Large intestine (tissue), 3 donors: ENCODE measurements around the gene SPDL1. TPM values are rescaled to one million over a fixed set of nuclear protein-coding genes. Genes with fewer than 3 reads are reported as not detected.

Experiments used
- DNase-seq, 2 donors: peaks; one replicate each; pipeline versions ENCODE4 v3.0.0 to v3.0.0-alpha.2; 2013
- H3K27ac ChIP-seq: one replicate; pipeline ENCODE4 v1.5.1; 2013; ENCODE audit warnings: low read length
- H3K27me3 ChIP-seq: 2 replicates; pipeline ENCODE4 v1.6.1; 2013; ENCODE audit warnings: low read length; ENCODE audit not compliant: control insufficient read depth, insufficient read depth
- H3K36me3 ChIP-seq: 2 replicates; pipeline ENCODE4 v1.6.1; 2013; ENCODE audit warnings: low read length; ENCODE audit not compliant: control insufficient read depth, insufficient read depth
- H3K4me1 ChIP-seq: one replicate; pipeline ENCODE4 v1.6.1; 2013; ENCODE audit warnings: low read length; ENCODE audit not compliant: control insufficient read depth, insufficient read depth
- H3K4me3 ChIP-seq: one replicate; pipeline ENCODE4 v1.5.1; 2013; ENCODE audit warnings: low read length
- H3K9me3 ChIP-seq: one replicate; pipeline ENCODE4 v1.6.1; 2013; ENCODE audit warnings: mild to moderate bottlenecking, low read depth, low read length, moderate library complexity; ENCODE audit not compliant: control insufficient read depth
- WGBS: methylation state at CpG from one replicate; pipeline ENCODE4 v1.1.5; 2013; ENCODE audit warnings: low lambda C conversion rate; ENCODE audit not compliant: insufficient coverage; 5-methylcytosine and 5-hydroxymethylcytosine counted together
- polyA plus RNA-seq: library from polyadenylated mRNA; unstranded; fragments of 120-200 nt; gene quantifications from one replicate; pipeline ENCODE4 v1.2.1, GENCODE V29; 2013

SPDL1 gene
- polyA plus RNA-seq, 1 donor = 15.4 TPM

DNA sequence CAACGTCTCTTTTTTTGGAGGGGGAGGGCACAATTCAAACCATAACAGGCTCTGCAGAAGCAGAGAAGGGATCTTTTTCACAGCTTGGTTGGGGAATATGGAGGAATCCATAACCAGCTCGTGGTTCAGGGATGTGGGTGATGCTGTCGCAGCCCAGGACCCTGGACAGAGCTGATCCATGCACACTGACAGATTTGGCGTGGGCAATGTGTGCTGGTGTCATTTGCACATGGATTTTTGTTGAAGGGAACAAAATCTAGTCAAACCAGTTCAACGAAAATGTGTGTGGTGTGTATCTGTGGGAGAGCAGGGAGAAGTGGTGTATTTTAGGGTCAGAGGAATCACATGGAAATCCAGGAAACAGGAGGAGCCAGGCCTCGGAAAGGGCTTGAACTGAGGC lies 57.7 kb downstream of the SPDL1 start:
- peaks cover 3% of the 10 kb centered on the region for H3K4me1 ChIP-seq
- no peak overlapping the region for H3K4me3 ChIP-seq
- no peak overlapping the region for H3K27ac ChIP-seq
- H3K36me3 ChIP-seq = no peaks in the 10 kb centered on the region
- DNase-seq = no peak
- 0% methylated on average over 1 of the region's 6 CpGs for WGBS
- no peaks in the 10 kb centered on the region for H3K9me3 ChIP-seq
- H3K27me3 ChIP-seq = peaks cover 28% of the 10 kb centered on the region

DNA sequence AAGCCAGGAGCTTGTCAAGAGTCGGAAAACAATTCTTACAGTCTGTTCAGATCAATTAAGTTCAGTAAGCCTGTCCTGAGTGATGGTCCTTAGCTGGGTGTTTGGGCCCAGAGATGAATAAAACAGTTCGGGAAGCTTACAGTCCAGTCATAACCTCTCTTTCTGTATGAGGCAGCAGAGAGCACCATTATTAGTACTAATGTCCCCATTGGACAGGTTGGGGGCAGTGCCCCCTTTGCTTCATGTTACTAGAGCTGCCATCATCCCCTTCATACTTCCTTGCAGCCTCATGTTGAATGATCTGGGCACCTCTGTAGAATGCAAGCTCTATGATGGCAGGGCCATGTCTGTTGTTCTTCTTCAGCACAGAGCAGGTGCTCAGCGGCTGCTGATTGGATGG lies 63.3 kb downstream of the SPDL1 start:
- DNase-seq = no peak
- no peaks in the 10 kb centered on the region for H3K36me3 ChIP-seq
- H3K27ac ChIP-seq = no peak overlapping the region
- WGBS = no CpG with 5 or more reads among the region's 3 CpGs
- no peak overlapping the region for H3K4me3 ChIP-seq
- no peaks in the 10 kb centered on the region for H3K9me3 ChIP-seq
- H3K4me1 ChIP-seq = no peaks in the 10 kb centered on the region
- H3K27me3 ChIP-seq = no peaks in the 10 kb centered on the region

GRCh38 chr5:169647566-169647965 lies 64.0 kb downstream of the SPDL1 start:
- no CpG with 5 or more reads among the region's 1 CpG for WGBS

DNA sequence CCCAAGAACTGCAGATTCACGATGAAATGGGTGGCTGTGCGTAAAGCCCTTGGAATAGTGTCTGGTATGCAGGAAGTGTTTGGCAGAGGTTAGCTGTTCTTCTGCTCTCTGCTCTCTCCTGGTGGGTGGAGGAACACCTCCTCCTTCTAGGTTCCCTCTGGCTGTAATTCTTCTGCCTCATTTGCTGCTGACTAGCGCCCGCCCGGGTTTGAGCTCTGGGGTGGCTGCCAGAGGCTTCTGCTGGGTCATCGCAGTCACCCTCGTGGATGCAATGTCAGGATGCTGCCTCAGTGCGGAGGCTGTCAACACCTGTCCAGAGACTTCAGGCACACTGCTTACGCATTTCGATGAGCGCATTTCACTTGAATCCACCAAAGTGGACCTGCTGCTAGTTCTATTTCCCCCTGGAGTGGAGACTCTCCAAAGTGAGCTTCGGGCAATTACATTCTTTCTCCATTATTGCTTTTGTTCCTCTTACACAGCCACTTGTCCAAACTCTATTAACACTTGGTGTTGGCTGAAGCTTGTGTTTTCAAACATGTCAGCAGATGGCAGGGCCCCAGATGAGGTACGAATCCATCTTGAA lies 65.2 kb downstream of the SPDL1 start:
- no peak overlapping the region for H3K4me3 ChIP-seq
- H3K27me3 ChIP-seq = no peaks in the 10 kb centered on the region
- H3K9me3 ChIP-seq = no peaks in the 10 kb centered on the region
- no peak for DNase-seq
- H3K27ac ChIP-seq = no peak overlapping the region
- 50% methylated on average over 1 of the region's 13 CpGs for WGBS
- no peaks in the 10 kb centered on the region for H3K4me1 ChIP-seq
- no peaks in the 10 kb centered on the region for H3K36me3 ChIP-seq

More at GRCh38 chr5:169647566-169647965, 64.0 kb downstream of the SPDL1 start:
- no peak overlapping the region for H3K27ac ChIP-seq
- H3K4me3 ChIP-seq = no peak overlapping the region
- no peak for DNase-seq
- no peaks in the 10 kb centered on the region for H3K4me1 ChIP-seq
- no peaks in the 10 kb centered on the region for H3K27me3 ChIP-seq
- H3K36me3 ChIP-seq = no peaks in the 10 kb centered on the region
- H3K9me3 ChIP-seq = no peaks in the 10 kb centered on the region

GRCh38 chr5:169649486-169649885 lies 65.9 kb downstream of the SPDL1 start:
- Histone ChIP-seq H3K4me3 (no peak overlapping the region), H3K27ac (no peak overlapping the region)

GRCh38 chr5:169650701-169651331 lies 67.2 kb downstream of the SPDL1 start:
- no CpG with 5 or more reads among the region's 5 CpGs for WGBS
- H3K36me3 ChIP-seq = no peaks in the 10 kb centered on the region
- no peaks in the 10 kb centered on the region for H3K4me1 ChIP-seq
- no peak overlapping the region for H3K4me3 ChIP-seq
- H3K27me3 ChIP-seq = no peaks in the 10 kb centered on the region
- DNase-seq = no peak
- no peak overlapping the region for H3K27ac ChIP-seq
- no peaks in the 10 kb centered on the region for H3K9me3 ChIP-seq

More at GRCh38 chr5:169649486-169649885, 65.9 kb downstream of the SPDL1 start:
- H3K36me3 ChIP-seq = no peaks in the 10 kb centered on the region
- H3K9me3 ChIP-seq = no peaks in the 10 kb centered on the region
- no peaks in the 10 kb centered on the region for H3K27me3 ChIP-seq
- WGBS = no CpG with 5 or more reads among the region's 7 CpGs
- no peaks in the 10 kb centered on the region for H3K4me1 ChIP-seq
- no peak for DNase-seq

DNA sequence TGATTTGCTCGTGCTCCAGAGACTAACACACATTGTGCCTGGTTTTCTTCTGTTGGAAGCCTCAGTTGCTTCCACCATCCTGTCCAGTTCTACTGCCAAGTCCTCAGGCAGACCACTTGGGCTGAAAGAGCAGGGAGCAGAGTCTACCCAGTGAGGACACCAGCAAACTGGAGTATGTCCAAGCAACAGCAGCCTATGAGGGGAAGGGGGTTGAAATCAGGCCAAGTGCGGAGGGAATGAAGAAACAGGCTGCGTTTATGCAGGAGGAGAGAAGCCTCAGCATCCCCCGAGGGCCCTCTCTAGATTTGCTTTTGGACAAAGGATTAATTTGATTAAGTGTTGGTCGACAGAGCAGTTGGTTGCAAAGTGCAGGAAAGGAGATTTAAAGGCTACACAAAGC lies 68.0 kb downstream of the SPDL1 start:
- DNase-seq = no peak
- H3K4me1 ChIP-seq = no peaks in the 10 kb centered on the region
- 60% methylated on average over 2 of the region's 5 CpGs for WGBS

GRCh38 chr5:169652057-169652456 lies 68.5 kb downstream of the SPDL1 start:
- Histone ChIP-seq H3K27me3 (no peaks in the 10 kb centered on the region), H3K4me1 (no peaks in the 10 kb centered on the region), H3K4me3 (no peak overlapping the region), H3K36me3 (no peaks in the 10 kb centered on the region), H3K27ac (no peak overlapping the region), H3K9me3 (no peaks in the 10 kb centered on the region)
- no peak for DNase-seq
- WGBS = no CpG with 5 or more reads among the region's 1 CpG

More for the DNA sequence above, 68.0 kb downstream of the SPDL1 start:
- H3K4me3 ChIP-seq = no peak overlapping the region
- H3K27ac ChIP-seq = no peak overlapping the region
- H3K36me3 ChIP-seq = no peaks in the 10 kb centered on the region
- H3K9me3 ChIP-seq = no peaks in the 10 kb centered on the region
- no peaks in the 10 kb centered on the region for H3K27me3 ChIP-seq

GRCh38 chr5:169653091-169653490 lies 69.5 kb downstream of the SPDL1 start:
- no peak overlapping the region for H3K4me3 ChIP-seq
- H3K36me3 ChIP-seq = no peaks in the 10 kb centered on the region
- no peaks in the 10 kb centered on the region for H3K4me1 ChIP-seq
- no CpG with 5 or more reads among the region's 5 CpGs for WGBS
- no peak for DNase-seq
- no peak overlapping the region for H3K27ac ChIP-seq
- H3K9me3 ChIP-seq = no peaks in the 10 kb centered on the region
- no peaks in the 10 kb centered on the region for H3K27me3 ChIP-seq
